B cell (primary cell): Measurements from ENCODE around the gene SLC2A1. TPM values are rescaled to one million over a fixed set of nuclear protein-coding genes. Genes with fewer than 3 reads are reported as not detected.
A peak's percentile ranks its signal among the peaks of the same experiment; 100 is the strongest.

Experiments
- ATAC-seq: fragments of 200-7000 bp; cut with Tn5 transposase; one replicate; pipeline ENCODE4 v1.10.0; 2021; ENCODE audit warnings: low read depth, mild to moderate bottlenecking, moderate number of reproducible peaks, moderate library complexity
- CTCF ChIA-PET: fragments of 350-600 bp; sonication (Branson Sonifier 250); formaldehyde crosslinking; loops from one replicate; lab custom pipeline; 2021; ENCODE audit warnings: antibody characterized with exemption, inconsistent platforms; lab: Charles Lee
- POLR2A ChIA-PET: fragments of 350-600 bp; sonication (Branson Sonifier 250); formaldehyde crosslinking; loops from one replicate; lab custom pipeline; 2021; ENCODE audit warnings: antibody characterized with exemption; lab: Charles Lee
- DNase-seq: peaks from one replicate; pipeline ENCODE4 v3.0.0; 2013
- H2AFZ ChIP-seq: 2 replicates; pipeline ENCODE4 v1.6.1; 2012; ENCODE audit warnings: mild to moderate bottlenecking, low read depth, low read length; ENCODE audit not compliant: insufficient read depth, poor library complexity, severe bottlenecking
- H3K27ac ChIP-seq, 2 donors: 1 replicate in 1 of 2; 2 replicates in 1 of 2; pipeline ENCODE4 v1.5.1; 2012 to 2013; ENCODE audit warnings: low read length in 2 of 2, mild to moderate bottlenecking in 2 of 2, moderate library complexity in 1 of 2
- H3K27me3 ChIP-seq, 4 experiments: fragments of 200-600 bp in 1 of 4; sonication (generic) in 1 of 4; replicated peaks in 1 of 4; 1 replicate in 2 of 4; 2 replicates in 2 of 4; pipeline versions ENCODE4 v1.6.1 to v1.7.0; 2013 to 2016; ENCODE audit warnings: low read length in 3 of 4, mild to moderate bottlenecking in 2 of 4, mixed read lengths in 1 of 4, moderate library complexity in 1 of 4; ENCODE audit not compliant: insufficient read depth in 4 of 4, control insufficient read depth in 3 of 4; ENCODE audit errors: control extremely low read depth in 1 of 4
- H3K36me3 ChIP-seq, 2 experiments: replicated peaks in 1 of 2; 1 replicate in 1 of 2; 2 replicates in 1 of 2; pipeline versions ENCODE4 v1.6.1 to v1.7.1; 2013; ENCODE audit warnings: low read length in 1 of 2; ENCODE audit not compliant: insufficient read depth in 2 of 2, control insufficient read depth in 1 of 2; ENCODE audit errors: control extremely low read depth in 1 of 2, extremely low read depth in 1 of 2
- H3K4me1 ChIP-seq, 2 donors: fragments of 200-600 bp in 1 of 2; sonication (generic) in 1 of 2; 1 replicate in 1 of 2; 2 replicates in 1 of 2; pipeline versions ENCODE4 v1.5.1 to v1.6.1; 2013 to 2017; ENCODE audit warnings: low read length in 2 of 2; ENCODE audit not compliant: control insufficient read depth in 2 of 2, insufficient read depth in 2 of 2
- H3K4me2 ChIP-seq: replicated peaks from 2 replicates; pipeline ENCODE3; 2012; ENCODE audit warnings: mild to moderate bottlenecking, low read depth, low read length; ENCODE audit not compliant: poor library complexity, severe bottlenecking
- H3K4me3 ChIP-seq, 5 experiments: fragments of 200-600 bp in 1 of 5; sonication (generic) in 1 of 5; 1 replicate in 3 of 5; 2 replicates in 2 of 5; pipeline versions ENCODE4 v1.5.1 to v1.7.0; 2011 to 2016; ENCODE audit warnings: low read length in 4 of 5, mild to moderate bottlenecking in 4 of 5, low read depth in 2 of 5, control low read depth in 1 of 5, moderate library complexity in 1 of 5; ENCODE audit not compliant: insufficient read depth in 1 of 5; ENCODE audit errors: control extremely low read depth in 1 of 5, extremely low read depth in 1 of 5
- H3K79me2 ChIP-seq: fragments of 200-600 bp; sonication (generic); one replicate; pipeline ENCODE4 v1.6.0; 2016; ENCODE audit warnings: low read length; ENCODE audit not compliant: control insufficient read depth, insufficient read depth
- H3K9ac ChIP-seq: fragments of 200-600 bp; sonication (generic); 2 replicates; pipeline ENCODE4 v1.6.1; 2017; ENCODE audit warnings: mild to moderate bottlenecking, low read length, moderate library complexity
- H3K9me3 ChIP-seq, 3 donors: one replicate each; pipeline versions ENCODE4 v1.6.1 to v1.7.1; 2013; ENCODE audit warnings: low read length in 2 of 3; ENCODE audit not compliant: control insufficient read depth in 2 of 3, insufficient read depth in 1 of 3; ENCODE audit errors: control extremely low read depth in 1 of 3
- H4K20me1 ChIP-seq: 2 replicates; pipeline ENCODE4 v1.6.0; 2012; ENCODE audit warnings: mild to moderate bottlenecking, low read length; ENCODE audit not compliant: insufficient read depth, control insufficient read depth, poor library complexity, severe bottlenecking
- H3K27ac Mint-ChIP-seq: one replicate; pipeline ENCODE4 v1.8.0; 2021; ENCODE audit warnings: mixed read lengths
- H3K27me3 Mint-ChIP-seq: one replicate; pipeline ENCODE4 v1.8.0; 2021; ENCODE audit warnings: mixed read lengths
- H3K4me1 Mint-ChIP-seq: one replicate; pipeline ENCODE4 v1.8.0; 2021; ENCODE audit warnings: mixed read lengths
- H3K4me3 Mint-ChIP-seq: one replicate; pipeline ENCODE4 v1.8.0; 2021; ENCODE audit warnings: mixed read lengths
- H3K9me3 Mint-ChIP-seq: one replicate; pipeline ENCODE4 v1.8.0; 2022; ENCODE audit warnings: mixed read lengths; ENCODE audit not compliant: insufficient read depth
- EZH2 ChIP-seq: IDR thresholded peaks from 2 replicates; pipeline ENCODE4 v1.6.1; 2012; ENCODE audit warnings: borderline replicate concordance, low read depth, mild to moderate bottlenecking, moderate library complexity, low read length; ENCODE audit not compliant: insufficient read depth, poor library complexity, severe bottlenecking
- WGBS: methylation state at CpG from one replicate; pipeline ENCODE4 v1.1.5; 2013; ENCODE audit warnings: missing lambda C conversion rate; ENCODE audit not compliant: insufficient coverage; 5-methylcytosine and 5-hydroxymethylcytosine counted together
- intact Hi-C: fragments of 100-400 bp; cut with micrococcal nuclease; formaldehyde crosslinking; loops from one replicate; pipeline ENCODE4 v1.10.0; 2022
- polyA plus RNA-seq: library from polyadenylated mRNA; depleted of rRNA; stranded (reverse); fragments of >200 nt; gene quantifications from 2 replicates; pipeline ENCODE4 v1.2.3, GENCODE V29; 2012
- total RNA-seq, 2 donors: library from RNA; stranded (reverse); fragments of 120-200 nt in 1 of 2; gene quantifications; 1 replicate in 1 of 2; 2 replicates in 1 of 2; pipeline versions ENCODE4 v1.2.3 to v1.2.4, GENCODE V29; 2013 to 2022
- TF ChIP-seq, protein P1 (sequence below): fragments of 200-600 bp; IDR thresholded peaks from one replicate; pipeline ENCODE4 v1.8.0; 2022; ENCODE audit warnings: antibody characterized with exemption, mild to moderate bottlenecking

Gene SLC2A1
- total and polyA plus RNA-seq, 2 donors (not counting 1 experiment from before 2014, with no cell fraction given), result 223 to 240 TPM

DNA sequence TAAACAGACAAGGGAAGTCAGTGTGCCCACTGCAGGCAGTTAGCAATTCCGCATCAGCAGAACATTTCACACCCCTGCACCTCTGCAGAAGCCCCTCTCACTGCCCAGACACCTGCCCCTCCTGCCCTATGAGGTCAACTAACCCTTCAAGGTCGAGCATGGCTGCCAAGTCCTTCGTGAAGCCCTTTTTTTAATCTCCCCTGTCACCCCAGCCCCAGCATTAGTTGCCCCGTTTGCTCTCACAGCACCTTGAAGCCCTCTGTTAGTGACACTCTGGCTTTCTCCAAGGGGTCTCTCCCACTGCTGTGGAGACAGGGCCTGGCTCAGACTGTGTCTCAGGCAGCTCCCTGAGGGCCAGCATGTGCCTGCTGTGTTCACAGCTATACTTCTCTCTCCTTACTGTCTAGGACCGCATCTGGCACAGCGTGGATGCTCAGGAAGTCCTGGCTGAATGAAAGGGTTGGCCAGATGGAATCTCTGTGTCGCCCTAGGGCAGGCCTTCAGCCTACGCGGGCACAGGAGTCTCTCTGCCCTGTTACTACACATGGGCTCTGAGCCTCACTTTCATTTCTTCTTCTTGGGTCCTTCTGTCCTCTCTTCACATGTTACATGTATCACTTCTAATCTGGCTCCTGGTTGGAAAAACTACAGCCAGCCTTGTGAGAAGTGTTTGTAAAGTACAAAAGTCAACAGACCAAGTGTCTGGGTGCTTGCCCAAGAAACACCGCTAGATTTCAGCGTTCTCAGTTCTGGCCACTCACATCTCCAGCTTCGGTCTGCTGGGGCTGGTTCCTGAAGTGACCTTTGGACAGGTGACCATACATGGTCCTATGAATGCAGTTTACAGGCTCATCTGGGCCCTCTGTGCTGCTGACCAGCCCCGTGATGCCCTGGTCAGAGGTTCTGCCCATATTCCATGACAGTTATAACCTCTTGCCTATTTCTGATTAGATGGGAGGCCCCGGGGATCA, 19.7 kb downstream of the SLC2A1 start:
- Histone ChIP-seq H3K4me2 (peak overlapping the region; percentile 79), H3K9me3 (no peaks in the 10 kb centered on the region), H3K4me3 (no peak overlapping the region), H3K27ac (peak overlapping the region; percentile 87 to 97), H3K36me3 (peaks cover 3 to 86% of the 10 kb centered on the region in 2 experiments), H3K4me1 (peaks cover 98 to 100% of the 10 kb centered on the region in 2 donors), H3K27me3 (no peaks in the 10 kb centered on the region), H2AFZ (no peak overlapping the region), H4K20me1 (peaks cover 85% of the 10 kb centered on the region), H3K79me2 (peaks cover 94% of the 10 kb centered on the region), H3K9ac (peak overlapping the region; percentile 16)
- Mint-ChIP-seq H3K27me3 (no peaks in the 10 kb centered on the region), H3K9me3 (no peaks in the 10 kb centered on the region), H3K27ac (peak overlapping the region; percentile 97), H3K4me1 (peaks cover 96% of the 10 kb centered on the region), H3K4me3 (peak overlapping the region; percentile 76)
- no peak for DNase-seq
- 78% methylated on average over 12 of the region's 14 CpGs for WGBS
- no peak for ATAC-seq
- no peak for TF ChIP-seq EZH2
- TF ChIP-seq, protein P1, sequence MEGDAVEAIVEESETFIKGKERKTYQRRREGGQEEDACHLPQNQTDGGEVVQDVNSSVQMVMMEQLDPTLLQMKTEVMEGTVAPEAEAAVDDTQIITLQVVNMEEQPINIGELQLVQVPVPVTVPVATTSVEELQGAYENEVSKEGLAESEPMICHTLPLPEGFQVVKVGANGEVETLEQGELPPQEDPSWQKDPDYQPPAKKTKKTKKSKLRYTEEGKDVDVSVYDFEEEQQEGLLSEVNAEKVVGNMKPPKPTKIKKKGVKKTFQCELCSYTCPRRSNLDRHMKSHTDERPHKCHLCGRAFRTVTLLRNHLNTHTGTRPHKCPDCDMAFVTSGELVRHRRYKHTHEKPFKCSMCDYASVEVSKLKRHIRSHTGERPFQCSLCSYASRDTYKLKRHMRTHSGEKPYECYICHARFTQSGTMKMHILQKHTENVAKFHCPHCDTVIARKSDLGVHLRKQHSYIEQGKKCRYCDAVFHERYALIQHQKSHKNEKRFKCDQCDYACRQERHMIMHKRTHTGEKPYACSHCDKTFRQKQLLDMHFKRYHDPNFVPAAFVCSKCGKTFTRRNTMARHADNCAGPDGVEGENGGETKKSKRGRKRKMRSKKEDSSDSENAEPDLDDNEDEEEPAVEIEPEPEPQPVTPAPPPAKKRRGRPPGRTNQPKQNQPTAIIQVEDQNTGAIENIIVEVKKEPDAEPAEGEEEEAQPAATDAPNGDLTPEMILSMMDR, result no peak
- intact Hi-C loops, result loop anchor here (2.0 kb wide), 1 partner anchor 14 kb away; no protein-coding TSS in a partner anchor
- POLR2A ChIA-PET, result interaction anchor here (0.6 to 5.2 kb wide), 3 partner anchors 13 to 24 kb away, joined by 3 to 179 read pairs (median 8); partner anchors contain the start of gene SLC2A1
- CTCF ChIA-PET, result interaction anchor here (1.5 to 6.0 kb wide), 2 partner anchors 11 to 135 kb away, joined by 5 to 121 read pairs; no protein-coding TSS in a partner anchor
